HG02759 (cell line): Measurements from ENCODE around the gene SNCA.

Experiments
- ATAC-seq: cut with Tn5 transposase; IDR thresholded peaks from one replicate; pipeline ENCODE4 v1.9.1; 2021; ENCODE audit warnings: mild to moderate bottlenecking, moderate library complexity; ENCODE audit not compliant: unreplicated experiment

Gene SNCA

DNA sequence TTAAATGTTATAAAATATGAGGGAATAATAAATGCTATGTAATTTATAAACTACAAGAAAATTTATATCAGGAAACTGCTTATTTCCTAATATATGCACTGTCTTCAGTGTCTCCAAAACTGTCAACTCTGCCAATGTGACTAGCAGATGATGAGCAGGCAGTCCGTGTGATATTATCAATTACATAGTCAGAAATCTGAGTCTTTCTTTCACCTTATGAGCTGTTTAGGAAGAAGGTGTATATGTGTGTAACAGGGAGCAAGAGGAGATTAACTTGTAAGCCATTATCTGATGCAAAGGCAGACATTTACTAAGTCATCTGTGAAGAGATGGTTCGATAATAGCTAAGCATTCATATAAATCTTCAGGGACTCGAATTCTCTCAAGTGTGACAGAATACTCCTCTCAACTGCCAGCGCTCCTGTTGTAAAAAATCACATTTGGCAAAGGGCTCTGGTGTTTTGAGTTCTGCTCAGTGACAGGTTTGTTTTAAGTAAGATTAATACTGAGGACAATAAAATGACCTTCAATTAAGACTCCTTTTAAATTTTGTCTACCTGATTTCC is 79.7 kb downstream of the SNCA start:
- no peak for ATAC-seq

DNA sequence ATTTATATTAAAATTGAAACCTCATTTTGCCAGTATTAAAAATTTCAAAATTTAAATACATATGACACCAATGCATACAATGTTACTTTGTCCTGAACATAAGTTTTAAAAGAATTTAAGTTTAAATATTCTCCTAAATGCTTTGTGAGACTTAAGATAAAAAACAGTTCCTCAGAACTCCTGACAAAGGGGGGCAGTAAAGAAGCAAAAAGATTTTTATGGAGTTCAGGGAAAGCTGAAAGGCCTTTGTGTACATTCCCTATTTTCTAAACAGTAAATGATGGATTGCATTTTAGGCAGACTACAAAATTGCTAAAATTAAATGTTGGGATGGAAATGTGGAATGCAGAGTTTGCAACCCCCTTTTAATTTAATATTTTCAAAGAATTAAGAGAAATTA is 81.7 kb downstream of the SNCA start:
- no peak for ATAC-seq

DNA sequence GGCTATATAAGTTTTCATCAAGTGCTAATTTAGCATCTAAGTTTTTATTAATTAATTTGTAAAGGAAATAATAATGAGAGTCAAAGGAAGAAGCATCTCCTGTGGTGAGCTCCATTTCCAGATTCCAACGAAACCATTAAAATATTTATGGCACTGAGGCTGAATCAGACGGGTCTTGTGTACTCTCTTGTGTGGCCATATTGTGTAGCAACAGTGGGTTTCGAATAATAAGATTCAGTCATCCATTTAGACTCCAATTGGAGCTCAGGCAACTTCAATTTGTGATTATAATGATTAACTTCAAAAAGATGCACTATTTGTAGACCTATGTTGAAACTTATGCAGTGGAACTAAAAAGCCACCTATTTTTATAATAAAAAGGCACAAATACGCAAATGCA is 82.4 kb downstream of the SNCA start:
- no peak for ATAC-seq

DNA sequence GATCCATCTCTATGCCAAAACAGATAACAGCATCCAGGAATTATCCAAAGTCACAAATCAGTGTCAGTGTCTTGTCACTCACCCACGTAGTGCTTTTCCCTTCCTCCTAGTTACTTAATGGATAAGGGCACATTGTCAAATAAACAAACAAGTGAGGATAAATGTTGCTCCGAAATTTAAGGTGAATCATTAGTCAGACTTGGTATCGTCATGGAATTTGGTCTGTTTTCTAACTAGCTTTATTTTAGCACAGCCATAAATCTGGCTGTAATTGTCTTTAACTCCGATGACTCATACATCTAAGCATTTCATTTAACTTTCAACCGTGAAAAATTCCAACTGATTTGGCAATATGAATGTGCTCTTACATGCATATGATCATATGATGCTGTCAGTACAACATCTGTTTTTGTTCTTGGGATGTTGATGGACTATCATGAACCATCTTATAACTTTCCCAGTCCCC is 83.3 kb downstream of the SNCA start:
- ATAC-seq = no peak

DNA sequence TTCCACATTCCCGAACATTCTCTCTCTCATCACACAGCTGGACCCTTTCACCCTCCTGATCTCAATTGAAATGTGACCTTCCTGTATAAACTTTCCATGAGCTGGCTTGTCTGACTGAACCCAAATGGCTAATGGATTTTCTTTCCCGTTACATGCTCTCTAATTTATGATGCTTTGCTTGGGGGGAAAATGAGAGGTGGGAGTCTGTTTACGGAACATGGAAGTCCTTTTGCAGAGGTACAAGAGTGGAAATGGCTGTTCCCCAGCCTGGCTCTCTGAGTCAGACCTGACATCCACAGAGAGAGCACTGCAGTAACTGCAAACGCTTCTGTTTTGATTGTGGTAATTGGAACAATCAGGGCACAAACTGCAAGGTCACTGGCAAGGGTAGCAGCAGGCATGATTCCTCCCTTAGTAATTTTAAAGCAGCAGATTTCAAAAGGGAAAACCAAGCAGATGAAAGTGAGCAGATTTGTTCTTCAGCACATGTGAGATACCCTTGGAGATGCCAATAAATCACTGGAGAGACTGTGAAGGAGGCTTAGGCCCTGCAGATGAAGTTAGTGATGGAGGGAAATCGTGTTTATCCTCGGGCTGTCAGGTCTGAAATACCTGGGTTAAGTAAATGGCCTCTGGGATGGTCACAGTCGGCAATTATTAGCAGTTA is 83.9 kb downstream of the SNCA start:
- ATAC-seq = no peak

- ATAC-seq = no peak
Observed at GRCh38 chr4:89751416-89751815, 85.5 kb downstream of the SNCA start.

DNA sequence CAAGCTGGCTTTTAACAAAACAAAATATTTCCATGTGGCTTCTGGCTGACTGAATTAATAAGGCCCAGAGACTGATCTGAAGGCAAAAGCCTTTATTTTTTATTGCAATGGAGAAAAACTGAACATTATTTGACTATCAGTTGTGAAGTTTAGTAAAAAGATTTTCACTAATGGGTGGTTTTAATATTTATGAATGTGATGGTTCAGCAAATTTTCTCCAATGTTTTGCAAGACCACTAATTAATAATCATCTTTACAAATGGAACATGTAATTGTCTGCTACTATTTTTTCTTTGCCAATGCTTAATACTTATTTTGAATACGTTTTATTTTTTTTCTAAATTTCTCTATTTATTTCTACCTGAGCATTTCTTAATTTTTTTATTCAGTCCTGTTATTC is 90.6 kb downstream of the SNCA start:
- no peak for ATAC-seq

- no peak for ATAC-seq
Observed at GRCh38 chr4:89745708-89746107, 91.3 kb downstream of the SNCA start.

GRCh38 chr4:89744914-89745313 is 92.0 kb downstream of the SNCA start:
- no peak for ATAC-seq

- no peak for ATAC-seq
Observed at GRCh38 chr4:89741768-89742167, 95.2 kb downstream of the SNCA start.

DNA sequence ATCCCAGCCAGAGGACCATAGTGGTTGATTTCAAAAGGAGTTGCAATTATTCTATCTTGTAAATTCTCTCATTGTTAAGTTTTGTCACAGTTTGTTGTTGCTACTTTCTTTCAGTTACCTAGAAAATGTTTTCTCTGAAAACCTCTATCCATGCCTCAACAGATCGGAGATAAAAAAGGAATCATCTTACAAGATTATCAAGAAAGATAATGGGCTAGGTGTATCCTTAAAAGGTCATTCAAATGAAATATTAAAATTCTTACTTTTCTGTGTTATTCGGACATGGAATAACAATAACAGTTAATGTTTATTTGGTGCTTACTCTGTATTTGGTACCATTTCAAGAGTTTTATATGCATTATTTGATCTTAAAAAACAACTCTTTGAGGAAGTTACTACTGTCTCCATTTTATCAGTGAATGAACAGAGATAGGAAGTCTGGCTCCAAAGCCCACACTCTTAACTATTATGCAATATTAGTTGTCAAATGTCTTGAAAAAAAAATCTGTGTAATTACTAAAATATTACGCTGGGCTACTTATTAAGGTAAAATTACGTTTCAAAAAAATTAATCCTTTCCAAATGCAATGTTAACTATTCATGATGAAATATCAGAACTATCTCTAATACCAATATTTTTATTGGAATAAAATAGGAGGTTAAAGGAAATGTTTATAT is 97.5 kb downstream of the SNCA start:
- ATAC-seq = no peak

- ATAC-seq = no peak
Observed at GRCh38 chr4:89737888-89738287, 99.1 kb downstream of the SNCA start.

DNA sequence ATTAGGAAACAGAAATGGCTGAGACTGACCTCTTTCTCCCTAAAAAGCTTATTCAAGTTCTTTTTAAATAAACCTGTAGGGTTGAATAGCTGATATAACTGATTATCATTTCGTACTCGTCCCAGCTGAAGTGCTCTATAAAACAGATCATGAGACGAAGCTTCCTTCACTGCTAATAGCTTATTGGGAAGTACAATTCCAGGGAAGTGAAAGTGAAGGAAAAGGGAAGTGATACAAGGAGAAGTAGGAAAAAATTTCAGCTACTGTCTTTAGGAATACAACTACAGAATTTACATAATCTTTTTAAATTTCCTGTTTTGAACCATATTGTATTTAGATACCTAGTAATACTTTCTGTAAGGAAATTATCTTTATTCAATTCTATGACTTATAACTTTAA is 103.0 kb downstream of the SNCA start:
- no peak for ATAC-seq

- ATAC-seq = no peak
Observed at GRCh38 chr4:89727238-89727637, 109.7 kb downstream of the SNCA start.

DNA sequence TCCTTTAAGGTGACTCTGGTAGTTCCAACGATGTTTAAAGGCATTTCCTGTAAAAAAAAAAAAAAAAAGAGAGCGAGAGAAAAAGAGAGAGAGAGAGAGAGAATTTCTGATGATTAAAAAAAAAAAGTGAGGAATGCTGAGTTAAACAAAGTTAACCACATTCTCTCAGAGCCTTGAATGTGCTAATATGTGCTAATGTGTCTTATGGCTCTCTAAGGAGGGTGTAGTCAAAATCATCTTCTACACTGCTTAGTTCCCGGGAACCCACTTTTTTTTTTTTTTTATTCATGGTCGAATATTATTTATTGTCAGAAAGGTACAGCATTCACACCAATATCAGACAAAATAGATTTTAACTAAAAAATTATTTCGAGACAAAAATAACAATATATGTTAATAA is 111.7 kb downstream of the SNCA start:
- ATAC-seq = no peak

DNA sequence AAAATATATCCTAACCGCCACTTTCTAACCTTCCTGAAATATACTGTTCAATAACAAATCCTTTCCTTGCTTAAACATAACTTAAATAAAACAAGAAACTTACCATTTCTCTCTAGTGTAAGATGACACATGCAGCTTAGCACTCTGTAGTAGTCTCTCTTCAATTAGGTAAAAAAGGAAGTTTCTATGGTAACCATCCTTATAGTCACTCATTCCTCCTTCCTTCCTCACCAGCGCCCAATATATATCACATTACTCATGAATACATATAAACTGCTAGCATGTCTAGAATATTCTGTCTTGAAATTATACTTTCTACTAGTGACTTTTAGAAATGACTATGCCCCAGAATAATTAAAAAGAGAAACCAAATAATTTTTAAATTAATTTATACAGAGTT is 112.2 kb downstream of the SNCA start:
- ATAC-seq = no peak

DNA sequence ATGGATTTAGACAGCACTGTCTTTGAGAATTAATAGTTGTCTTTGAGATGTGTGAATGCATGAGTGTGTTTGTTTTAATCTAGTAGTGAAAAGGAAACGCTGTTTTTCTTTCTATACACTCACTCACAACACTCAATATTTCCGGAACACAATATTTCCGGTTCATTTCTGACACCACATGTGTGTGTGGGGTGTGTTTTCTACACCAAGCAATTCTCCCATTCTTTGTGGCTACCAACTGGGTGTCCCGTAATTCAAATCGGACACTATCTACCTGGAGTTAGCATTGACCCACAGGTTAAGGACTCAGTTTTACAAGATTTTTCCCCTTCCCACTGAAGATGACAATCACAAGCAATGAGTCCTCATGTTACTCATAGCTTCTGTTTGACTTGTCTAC is 113.9 kb downstream of the SNCA start:
- ATAC-seq = no peak

DNA sequence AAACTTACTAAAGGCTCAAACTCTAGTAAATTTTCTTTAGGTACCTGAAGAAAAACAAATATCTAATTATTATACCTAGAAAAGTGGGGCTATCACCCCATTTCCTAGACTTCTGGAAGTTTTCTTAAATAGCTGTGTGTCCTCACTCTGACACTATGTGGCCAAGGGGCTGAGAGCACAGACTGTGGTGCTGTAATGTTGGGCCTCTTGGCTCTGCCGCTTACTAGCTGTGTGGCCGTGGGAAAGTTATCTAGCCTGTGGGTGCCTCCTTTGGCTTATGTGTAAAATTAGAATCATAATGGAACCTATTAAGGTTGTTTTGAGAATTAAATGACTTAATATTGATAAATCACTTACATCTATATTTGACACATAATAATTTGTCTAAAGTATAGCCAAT is 114.4 kb downstream of the SNCA start:
- ATAC-seq = no peak

GRCh38 chr4:89720981-89721380 is 116.0 kb downstream of the SNCA start:
- no peak for ATAC-seq

- ATAC-seq = no peak
Observed at GRCh38 chr4:89719536-89720090, 117.3 kb downstream of the SNCA start.

- ATAC-seq = no peak
Observed at GRCh38 chr4:89716893-89717292, 120.1 kb downstream of the SNCA start.

DNA sequence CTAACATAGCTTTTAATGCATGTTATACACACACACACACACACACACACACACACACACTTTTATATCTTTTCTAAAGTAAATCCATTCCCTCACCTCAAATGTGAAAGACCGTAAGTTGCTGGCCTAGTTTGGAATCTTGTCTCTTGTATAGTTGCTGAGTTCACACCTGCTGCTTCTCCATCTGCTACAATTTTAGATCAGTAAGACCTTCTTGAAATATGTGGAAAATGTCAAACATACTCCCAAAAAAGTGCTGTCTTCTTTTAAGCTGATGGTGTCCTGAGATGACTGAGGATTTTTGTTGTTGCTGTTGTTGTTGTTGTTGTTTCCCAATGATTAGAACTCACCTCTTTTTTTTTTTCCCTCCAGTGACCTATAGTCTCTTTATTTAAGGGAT is 121.3 kb downstream of the SNCA start:
- no peak for ATAC-seq
